C4-2B (cell line): ENCODE results near the gene SIK1.
"Not testable (repeated sequence)": the region's sequence is repeated elsewhere in the genome, so short reads cannot be mapped to it uniquely, and the experiment has no call there.

Experiments
- CTCF ChIP-seq: fragments of 450-650 bp; conservative IDR thresholded peaks from 2 replicates; pipeline ENCODE4 v1.5.1; 2017; ENCODE audit warnings: mild to moderate bottlenecking
- ZFX ChIP-seq: fragments of 450-650 bp; IDR thresholded peaks from 2 replicates; pipeline ENCODE4 v1.6.1; 2017

- not testable (repeated sequence) for TF ChIP-seq CTCF, ZFX
These were observed 927 bp downstream of the SIK1 start for GRCh38 chr21:43426004-43426403.
